Loucy (cell line): ENCODE results near the gene PFDN1.

Experiments used
- H2AFZ ChIP-seq: fragments of 200-600 bp; sonication (generic); 2 replicates; pipeline ENCODE4 v1.6.0; 2016; ENCODE audit warnings: antibody characterized with exemption, mild to moderate bottlenecking, low read length, moderate library complexity
- H3F3A ChIP-seq: fragments of 200-600 bp; 2 replicates; pipeline ENCODE4 v1.6.0; 2016; ENCODE audit warnings: antibody characterized with exemption, low read depth, mild to moderate bottlenecking
- H3K27me3 ChIP-seq: fragments of 200-600 bp; sonication (generic); 2 replicates; pipeline ENCODE4 v1.6.1; 2014; ENCODE audit warnings: low read length, mild to moderate bottlenecking; ENCODE audit not compliant: insufficient read depth, poor library complexity, severe bottlenecking
- H3K36me3 ChIP-seq: fragments of 200-600 bp; sonication (generic); 2 replicates; pipeline ENCODE4 v1.6.1; 2016; ENCODE audit warnings: low read length; ENCODE audit not compliant: insufficient read depth
- H3K4me1 ChIP-seq: fragments of 200-600 bp; sonication (generic); 2 replicates; pipeline ENCODE4 v1.5.1; 2014; ENCODE audit warnings: low read length, mild to moderate bottlenecking; ENCODE audit not compliant: insufficient read depth, poor library complexity, severe bottlenecking
- H3K4me2 ChIP-seq: fragments of 200-600 bp; sonication (generic); 2 replicates; pipeline ENCODE4 v1.6.0; 2014; ENCODE audit warnings: antibody characterized with exemption, low read length, low read depth, mild to moderate bottlenecking; ENCODE audit not compliant: poor library complexity, severe bottlenecking
- H3K4me3 ChIP-seq: fragments of 200-600 bp; sonication (generic); 2 replicates; pipeline ENCODE4 v1.5.1; 2014; ENCODE audit warnings: low read length, mild to moderate bottlenecking, mixed read lengths; ENCODE audit not compliant: poor library complexity, severe bottlenecking
- H3K79me2 ChIP-seq: fragments of 200-600 bp; sonication (generic); 2 replicates; pipeline ENCODE4 v1.6.1; 2014; ENCODE audit warnings: low read length; ENCODE audit not compliant: insufficient read depth
- H3K9ac ChIP-seq: fragments of 200-600 bp; sonication (generic); 2 replicates; pipeline ENCODE4 v1.6.0; 2014; ENCODE audit warnings: mild to moderate bottlenecking, low read depth, low read length, moderate library complexity; ENCODE audit not compliant: poor library complexity, severe bottlenecking
- H3K9me2 ChIP-seq: fragments of 200-600 bp; sonication (generic); replicated peaks from 2 replicates; pipeline ENCODE4 v1.6.1; 2016; ENCODE audit warnings: low read depth, low read length, mixed read lengths
- H3K9me3 ChIP-seq: fragments of 200-600 bp; sonication (generic); 2 replicates; pipeline ENCODE4 v1.6.1; 2014; ENCODE audit warnings: mild to moderate bottlenecking, antibody characterized with exemption, low read length, low read depth; ENCODE audit not compliant: insufficient read depth
- H4K20me1 ChIP-seq: fragments of 200-600 bp; sonication (generic); 2 replicates; pipeline ENCODE4 v1.6.0; 2014; ENCODE audit warnings: antibody characterized with exemption, low read length, mild to moderate bottlenecking; ENCODE audit not compliant: insufficient read depth, poor library complexity, severe bottlenecking
- EZH2phosphoT487 ChIP-seq: fragments of 200-600 bp; IDR thresholded peaks from 2 replicates; pipeline ENCODE4 v1.6.1; 2018; ENCODE audit warnings: antibody characterized with exemption, mild to moderate bottlenecking, moderate library complexity, borderline replicate concordance
- TF ChIP-seq, protein P1 (sequence below): fragments of 200-600 bp; sonication (generic); conservative IDR thresholded peaks from 2 replicates; pipeline ENCODE4 v1.5.1; 2014; ENCODE audit warnings: mild to moderate bottlenecking, antibody characterized with exemption, low read length

Gene PFDN1

DNA sequence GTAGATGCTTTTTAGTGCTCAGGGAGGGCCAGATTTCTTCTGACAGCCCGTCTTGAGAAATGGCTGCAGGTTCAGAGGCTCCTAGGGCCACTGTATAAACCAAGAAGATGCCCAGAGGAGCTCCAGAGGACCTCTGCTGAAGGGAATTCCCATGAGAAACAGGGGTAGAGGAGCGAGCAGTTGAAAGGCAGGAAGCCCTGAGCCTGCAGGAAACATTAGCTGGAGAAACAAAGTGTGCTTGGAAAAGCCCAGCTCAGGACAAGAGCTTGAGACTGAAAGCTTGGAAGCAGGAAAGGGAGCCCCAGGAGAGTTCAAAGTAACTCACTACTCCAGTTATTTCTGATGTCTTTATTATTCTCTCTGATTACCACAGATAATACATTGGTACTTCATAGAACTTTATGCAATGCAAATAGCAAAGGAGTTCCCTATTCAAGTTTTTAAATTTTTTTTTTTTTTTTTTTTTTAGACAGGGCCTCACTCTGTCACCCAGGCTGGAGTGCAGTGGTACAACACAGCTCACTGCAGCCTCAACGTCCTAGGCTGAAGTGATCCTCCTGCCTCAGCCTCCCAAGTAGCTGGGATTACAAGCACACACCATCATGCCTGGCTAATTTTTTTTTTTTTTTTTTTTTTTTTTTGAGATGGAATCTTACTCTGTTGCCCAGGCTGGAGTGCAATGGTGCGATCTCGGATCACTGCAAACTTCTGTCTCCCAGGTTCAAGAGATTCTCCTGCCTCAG, 27.0 kb upstream of the PFDN1 start:
- Histone ChIP-seq H4K20me1 (no peaks in the 10 kb centered on the region), H3K4me1 (no peaks in the 10 kb centered on the region), H2AFZ (no peak overlapping the region), H3K36me3 (no peaks in the 10 kb centered on the region), H3K4me2 (no peak overlapping the region), H3K79me2 (no peaks in the 10 kb centered on the region), H3K9ac (no peak overlapping the region), H3K4me3 (no peak overlapping the region), H3K9me2 (no peaks in the 10 kb centered on the region), H3K9me3 (no peaks in the 10 kb centered on the region), H3K27me3 (no peaks in the 10 kb centered on the region), H3F3A (no peaks in the 10 kb centered on the region)
- no peak for TF ChIP-seq EZH2phosphoT487
- TF ChIP-seq, protein P1, sequence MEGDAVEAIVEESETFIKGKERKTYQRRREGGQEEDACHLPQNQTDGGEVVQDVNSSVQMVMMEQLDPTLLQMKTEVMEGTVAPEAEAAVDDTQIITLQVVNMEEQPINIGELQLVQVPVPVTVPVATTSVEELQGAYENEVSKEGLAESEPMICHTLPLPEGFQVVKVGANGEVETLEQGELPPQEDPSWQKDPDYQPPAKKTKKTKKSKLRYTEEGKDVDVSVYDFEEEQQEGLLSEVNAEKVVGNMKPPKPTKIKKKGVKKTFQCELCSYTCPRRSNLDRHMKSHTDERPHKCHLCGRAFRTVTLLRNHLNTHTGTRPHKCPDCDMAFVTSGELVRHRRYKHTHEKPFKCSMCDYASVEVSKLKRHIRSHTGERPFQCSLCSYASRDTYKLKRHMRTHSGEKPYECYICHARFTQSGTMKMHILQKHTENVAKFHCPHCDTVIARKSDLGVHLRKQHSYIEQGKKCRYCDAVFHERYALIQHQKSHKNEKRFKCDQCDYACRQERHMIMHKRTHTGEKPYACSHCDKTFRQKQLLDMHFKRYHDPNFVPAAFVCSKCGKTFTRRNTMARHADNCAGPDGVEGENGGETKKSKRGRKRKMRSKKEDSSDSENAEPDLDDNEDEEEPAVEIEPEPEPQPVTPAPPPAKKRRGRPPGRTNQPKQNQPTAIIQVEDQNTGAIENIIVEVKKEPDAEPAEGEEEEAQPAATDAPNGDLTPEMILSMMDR, result no peak

DNA sequence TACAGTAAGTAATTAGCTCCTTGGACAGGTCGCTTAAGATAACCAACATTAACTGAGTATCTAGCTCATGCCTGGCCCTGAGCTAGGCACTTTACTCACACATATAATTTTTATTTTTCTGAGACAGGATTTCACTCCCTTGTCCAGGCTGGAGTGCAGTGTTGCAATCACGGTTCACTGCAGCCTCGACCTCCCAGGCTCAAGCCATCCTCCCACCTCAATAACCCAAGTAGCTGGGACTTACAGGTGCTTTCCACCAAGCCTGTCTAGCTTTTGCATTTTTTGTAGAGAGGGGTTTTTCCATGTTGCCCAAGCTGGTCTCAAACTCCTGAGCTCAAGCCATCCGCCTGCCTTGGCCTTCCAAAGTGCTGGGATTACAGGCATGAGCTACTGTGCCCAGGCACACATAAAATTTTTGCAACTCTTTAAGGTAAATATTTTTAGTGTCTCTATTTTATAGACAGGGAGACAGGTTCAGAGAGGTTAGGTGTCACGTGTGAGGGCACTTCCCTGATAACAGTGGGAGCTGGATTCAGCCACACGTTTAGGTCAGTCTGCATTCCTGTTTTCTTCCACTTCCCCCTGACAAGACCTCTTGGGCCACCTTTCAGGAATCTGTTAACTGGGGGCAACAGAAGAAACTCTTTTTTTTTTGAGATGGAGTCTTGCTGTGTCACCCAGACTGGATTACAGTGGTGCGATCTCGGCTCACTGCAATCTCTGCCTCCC, 25.3 kb upstream of the PFDN1 start:
- Histone ChIP-seq H3K79me2 (no peaks in the 10 kb centered on the region), H3K4me1 (no peaks in the 10 kb centered on the region), H3K4me3 (no peak overlapping the region), H3K4me2 (no peak overlapping the region), H3F3A (no peaks in the 10 kb centered on the region), H2AFZ (no peak overlapping the region), H3K9me3 (no peaks in the 10 kb centered on the region), H3K9me2 (no peaks in the 10 kb centered on the region), H4K20me1 (no peaks in the 10 kb centered on the region), H3K27me3 (no peaks in the 10 kb centered on the region), H3K36me3 (no peaks in the 10 kb centered on the region), H3K9ac (no peak overlapping the region)
- TF ChIP-seq, protein P1, result no peak
- TF ChIP-seq EZH2phosphoT487, result no peak

DNA sequence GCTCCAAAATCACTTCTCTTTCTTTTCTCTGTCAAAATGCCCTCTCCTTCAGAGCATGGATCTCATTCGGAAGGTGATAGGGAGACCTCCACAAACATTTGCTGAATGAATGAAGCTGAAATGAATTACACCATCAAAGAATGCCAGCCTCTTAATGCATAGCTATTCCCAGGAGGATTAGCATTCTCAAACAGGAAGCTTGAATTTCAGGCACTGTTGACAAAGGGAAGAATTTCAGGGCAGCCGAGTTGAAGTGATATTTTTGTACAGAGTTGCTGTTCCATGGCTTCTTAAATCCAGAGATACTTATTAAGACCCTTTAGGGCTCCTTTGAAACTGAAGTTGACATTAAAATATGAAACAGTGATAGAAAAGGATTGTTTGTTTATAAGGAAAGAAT, 24.7 kb upstream of the PFDN1 start:
- no peaks in the 10 kb centered on the region for H3K4me1 ChIP-seq
- no peaks in the 10 kb centered on the region for H3K79me2 ChIP-seq
- no peak overlapping the region for H2AFZ ChIP-seq
- H4K20me1 ChIP-seq, result no peaks in the 10 kb centered on the region
- H3K27me3 ChIP-seq, result no peaks in the 10 kb centered on the region
- H3K9ac ChIP-seq, result no peak overlapping the region
- H3K9me3 ChIP-seq, result no peaks in the 10 kb centered on the region
- H3K4me2 ChIP-seq, result no peak overlapping the region
- no peaks in the 10 kb centered on the region for H3K9me2 ChIP-seq
- H3F3A ChIP-seq, result no peaks in the 10 kb centered on the region
- no peak overlapping the region for H3K4me3 ChIP-seq
- H3K36me3 ChIP-seq, result no peaks in the 10 kb centered on the region
- no peak for TF ChIP-seq EZH2phosphoT487
- TF ChIP-seq, protein P1, result no peak
